GM19372 (cell line): ENCODE results near the gene ICAM5.
"Not testable (repeated sequence)": the region's sequence is repeated elsewhere in the genome, so short reads cannot be mapped to it uniquely, and the experiment has no call there.

Experiments
- ATAC-seq: cut with Tn5 transposase; IDR thresholded peaks from one replicate; pipeline ENCODE4 v1.9.1; 2021; ENCODE audit warnings: mild to moderate bottlenecking, low read depth, moderate library complexity; ENCODE audit not compliant: unreplicated experiment

The ICAM5 gene

GRCh38 chr19:10335352-10335985 is 45.7 kb downstream of the ICAM5 start:
- no peak for ATAC-seq

DNA sequence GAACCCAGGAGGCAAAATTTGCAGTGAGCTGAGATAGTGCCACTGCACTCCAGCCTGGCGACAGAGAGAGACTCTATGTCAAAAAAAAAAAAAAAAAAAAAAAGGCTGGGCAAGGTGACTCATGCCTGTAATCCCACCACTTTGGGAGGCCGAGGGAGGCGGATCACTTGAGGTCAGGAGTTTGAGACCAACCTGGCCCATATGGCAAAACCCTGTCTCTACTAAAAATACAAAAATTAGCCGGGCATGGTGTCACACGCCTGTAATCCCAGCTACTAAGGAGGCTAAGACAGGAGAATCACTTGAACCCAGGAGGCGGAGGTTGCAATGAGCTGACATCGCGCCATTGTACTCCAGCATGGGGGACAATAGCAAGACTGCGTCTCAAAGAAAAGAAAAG is 47.0 kb downstream of the ICAM5 start:
- not testable (repeated sequence) for ATAC-seq

GRCh38 chr19:10338940-10339339 is 49.2 kb downstream of the ICAM5 start:
- ATAC-seq: no peak

GRCh38 chr19:10339380-10339960 is 49.7 kb downstream of the ICAM5 start, which contains the start of gene ICAM3:
Gene ICAM3, minus strand, starts transcription at chr19:10339624. Its CDS starts 10 bp downstream, at chr19:10339614.
- no peak for ATAC-seq

DNA sequence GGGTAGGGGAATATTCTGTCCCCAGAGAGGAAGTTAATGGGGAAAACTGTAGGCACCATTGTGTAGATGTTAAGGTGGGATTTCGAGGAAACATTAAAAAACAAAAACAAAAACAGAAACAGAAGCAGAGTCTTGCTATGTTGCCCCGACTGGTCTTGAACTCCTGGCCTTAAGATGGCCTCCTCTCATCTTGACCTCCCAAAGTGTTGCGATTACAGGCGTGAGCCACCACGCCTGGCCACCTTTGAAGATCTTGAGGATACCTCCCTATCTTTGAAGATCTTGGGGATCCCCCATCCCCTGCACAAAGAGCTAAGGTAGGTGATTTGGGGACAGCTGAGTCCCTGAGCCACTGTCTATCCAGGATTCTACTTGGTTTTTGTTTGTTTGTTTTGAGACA is 50.2 kb downstream of the ICAM5 start:
- ATAC-seq: no peak

- ATAC-seq: no peak
These were observed 53.7 kb downstream of the ICAM5 start for GRCh38 chr19:10343495-10343894.

DNA sequence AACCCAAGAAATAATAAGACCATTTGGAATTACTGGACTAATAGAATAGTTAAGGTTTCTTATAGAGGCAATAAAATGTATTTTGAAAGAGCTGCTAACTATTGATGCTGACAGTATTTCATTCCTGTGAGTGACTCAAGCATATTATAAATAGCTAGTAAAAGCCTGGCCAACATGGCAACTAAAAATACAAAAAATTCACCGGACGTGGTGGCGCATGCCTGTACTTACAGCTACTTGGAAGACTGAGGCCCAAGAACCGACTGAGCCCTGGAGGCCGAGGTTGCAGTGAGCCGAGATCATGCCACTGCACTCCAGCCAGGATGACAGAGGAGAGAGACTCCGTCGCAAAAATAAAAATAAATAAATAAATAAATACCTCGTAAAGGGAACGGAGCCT is 55.0 kb downstream of the ICAM5 start:
- ATAC-seq: no peak
